NCI-H524 (cell line): ENCODE data around the gene COMMD9.
A peak's percentile ranks its signal among the peaks of the same experiment; 100 is the strongest.

Source experiments
- DNase-seq, 2 experiments: peaks; one replicate each; lab custom pipeline; 2025; lab: John Stamatoyannopoulos, UW

Gene COMMD9

GRCh38 chr11:36224209-36224882 lies 64.9 kb downstream of the COMMD9 start:
- peak in 1 of 2 experiments; percentile 33 for DNase-seq

GRCh38 chr11:36222831-36223635 lies 66.2 kb downstream of the COMMD9 start:
- peak; percentile 96 to 98 for DNase-seq
